ENCODE results near the gene TTC17. TPM values are rescaled to one million over a fixed set of nuclear protein-coding genes. Genes with fewer than 3 reads are reported as not detected.

Gene TTC17
- total and polyA plus RNA-seq, 2 of the 8 experiments (the other 6 are each of a cell fraction or from before 2014, with no cell fraction given) = 65.1 to 80.1 TPM

DNA sequence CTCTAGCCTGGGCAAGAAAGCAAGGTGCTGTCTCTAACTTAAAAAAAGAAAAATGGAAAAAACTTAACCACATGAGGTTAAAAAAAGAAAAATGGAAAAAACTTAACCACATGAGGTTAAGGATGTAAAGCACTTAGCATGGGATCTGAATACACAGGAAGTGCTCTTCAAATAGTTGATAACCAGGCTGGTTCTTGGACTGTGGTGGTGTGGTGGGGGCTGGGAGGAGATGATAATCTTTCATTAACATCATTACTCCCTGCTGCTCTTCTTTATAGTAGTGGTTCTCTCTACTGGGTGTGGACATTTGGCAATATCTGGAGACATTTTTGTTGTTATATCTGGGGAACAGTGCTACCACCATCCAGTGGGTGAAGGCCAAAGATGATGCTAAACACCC is 88.4 kb downstream of the TTC17 start:
- Histone ChIP-seq H3K18ac (ENCODE audit: extremely low read depth, low read length) (no peak overlapping the region), H3K27me3 (replicated peaks in 1 of 4; ENCODE audit: control insufficient read depth in 3 of 4, extremely low read depth in 1 of 4, insufficient read depth in 3 of 4, low read length in 3 of 4) (no peaks in the 10 kb centered on the region), H3K79me1 (ENCODE audit: low read depth, low read length) (no peaks in the 10 kb centered on the region), H4K8ac (ENCODE audit: extremely low read depth, insufficient read depth, low read length) (no peak overlapping the region), H2BK120ac (replicated peaks; ENCODE audit: low read depth, low read length) (no peak overlapping the region), H3K9me3 (ENCODE audit: insufficient read depth in 2 of 2, low read depth in 1 of 2, low read length in 1 of 2) (no peaks in the 10 kb centered on the region), H2BK5ac (ENCODE audit: low read depth, low read length) (no peak overlapping the region), H2BK15ac (ENCODE audit: low read length) (no peak overlapping the region), H3K56ac (replicated peaks; ENCODE audit: insufficient read length, low read depth, low read length) (no peak overlapping the region), H3K27ac (ENCODE audit: low read depth, low read length) (no peak overlapping the region), H2BK12ac (ENCODE audit: low read depth, low read length) (no peak overlapping the region), H3K4me2 (ENCODE audit: insufficient read depth in 1 of 2, low read depth in 2 of 2, low read length in 2 of 2) (no peak overlapping the region), H3K4me3 (ENCODE audit: extremely low read depth in 1 of 4, insufficient read depth in 2 of 4, low read depth in 3 of 4, low read length in 4 of 4) (no peak overlapping the region), H4K91ac (replicated peaks; ENCODE audit: insufficient read length, low read length) (no peak overlapping the region), H4K20me1 (replicated peaks in 1 of 2; ENCODE audit: control insufficient read depth in 1 of 2, insufficient read depth in 2 of 2, low read length in 2 of 2) (no peaks in the 10 kb centered on the region), H2AK5ac (ENCODE audit: low read depth, low read length) (no peak overlapping the region), H3K14ac (ENCODE audit: insufficient read length) (no peak overlapping the region), H3K36me3 (ENCODE audit: control insufficient read depth in 2 of 4, insufficient read depth in 4 of 4, low read length in 3 of 4) (peaks cover 15 to 76% (median 52%) of the 10 kb centered on the region in 4 experiments), H2BK20ac (ENCODE audit: low read length) (no peak overlapping the region), H3K23me2 (ENCODE audit: low read depth, low read length) (no peaks in the 10 kb centered on the region), H4K5ac (ENCODE audit: insufficient read length, low read depth, low read length) (no peak overlapping the region), H3K4ac (replicated peaks; ENCODE audit: insufficient read length, low read depth, low read length) (no peak overlapping the region), H3K9ac (replicated peaks in 1 of 4; ENCODE audit: extremely low read depth in 1 of 4, low read depth in 3 of 4, low read length in 3 of 4) (no peak overlapping the region), H2AFZ (ENCODE audit: low read length) (no peak overlapping the region), H3K4me1 (replicated peaks in 1 of 4; ENCODE audit: control insufficient read depth in 3 of 4, insufficient read depth in 4 of 4, low read length in 3 of 4) (no peaks in the 10 kb centered on the region), H3K79me2 (ENCODE audit: control insufficient read depth in 1 of 2, insufficient read depth in 2 of 2, low read length in 2 of 2) (no peaks in the 10 kb centered on the region), H3K23ac (ENCODE audit: insufficient read length) (no peak overlapping the region)
- CTCF ChIA-PET (ENCODE audit: partially characterized antibody) = no interaction called here
- DNase-seq (ENCODE audit: low read depth in 1 of 2, low spot score in 2 of 2) (no peak), FAIRE-seq (no peak)
- POLR2A ChIA-PET (ENCODE audit: partially characterized antibody) = no interaction called here
- TF ChIP-seq KDM4A (IDR thresholded peaks at IDR 0.05; ENCODE audit: low read depth, low read length, severe bottlenecking) (no peak), KDM5A (IDR thresholded peaks at IDR 0.05; ENCODE audit: low read length) (no peak), FOSL1 (IDR thresholded peaks at IDR 0.05; ENCODE audit: insufficient read depth, low read depth, low read length) (no peak), CTBP2 (IDR thresholded peaks at IDR 0.05; ENCODE audit: borderline replicate concordance, insufficient read depth, insufficient read length, low read length) (no peak), SIRT6 (IDR thresholded peaks at IDR 0.05; ENCODE audit: low read length) (no peak)

Data from H1 (cell line).